GM12878 (cell line): Measurements from ENCODE around the gene B3GNT9. TPM values are rescaled to one million over a fixed set of nuclear protein-coding genes. Genes with fewer than 3 reads are reported as not detected.

Experiments used
- ATAC-seq: fragments of 200-7000 bp; cut with Tn5 transposase; 3 replicates; pipeline ENCODE4 v1.9.1; 2020; ENCODE audit warnings: mild to moderate bottlenecking, moderate library complexity
- BruUV-seq: library from RNA; stranded (reverse); fragments of 400-500 nt; replicated peaks from 2 replicates; lab custom pipeline; 2021; lab: Mats Ljungman, UMichigan
- CTCF ChIA-PET: fragments of 300-600 bp; sonication (Branson Sonifier 250); formaldehyde crosslinking; extraction: SDS; loops from one replicate; lab custom pipeline; 2021; ENCODE audit warnings: inconsistent platforms; lab: Yijun Ruan, JAX
- POLR2A ChIA-PET: fragments of 350-600 bp; formaldehyde crosslinking; extraction: SDS; loops from one replicate; lab custom pipeline; 2021; ENCODE audit warnings: inconsistent platforms; lab: Charles Lee
- RAD21 ChIA-PET: fragments of 300-600 bp; sonication (Branson Sonifier 250); formaldehyde crosslinking; loops from one replicate; lab custom pipeline; 2023; ENCODE audit warnings: antibody characterized with exemption; ENCODE audit not compliant: unreplicated experiment; lab: Charles Lee
- SMC1A ChIA-PET: fragments of 300-600 bp; sonication (Branson Sonifier 250); formaldehyde crosslinking; loops from one replicate; lab custom pipeline; 2023; ENCODE audit not compliant: unreplicated experiment, uncharacterized antibody; lab: Charles Lee
- DNase-seq: peaks from one replicate; pipeline ENCODE4 v3.0.0-alpha.2; 2011; ENCODE audit warnings: low read depth, low spot score
- FAIRE-seq: peaks from 3 replicates; lab custom pipeline; 2011; peaks lifted over from hg19 to GRCh38; lab: Jason Lieb, UNC
- H2AFZ ChIP-seq: 2 replicates; pipeline ENCODE4 v1.6.0; 2011; ENCODE audit warnings: low read depth, low read length, control low read depth; ENCODE audit not compliant: control insufficient read depth
- H3K27ac ChIP-seq: 2 replicates; pipeline ENCODE4 v1.5.1; 2011; ENCODE audit warnings: control low read depth; ENCODE audit not compliant: control insufficient read depth, insufficient read depth
- H3K27me3 ChIP-seq, 2 experiments: replicated peaks in 1 of 2; 2 replicates each; pipeline versions ENCODE4 v1.6.0 to v1.6.1; 2011; ENCODE audit warnings: low read length in 1 of 2; ENCODE audit not compliant: control insufficient read depth in 2 of 2, insufficient read depth in 2 of 2
- H3K36me3 ChIP-seq, 2 experiments: 2 replicates each; pipeline ENCODE4 v1.5.1; 2011; ENCODE audit warnings: low read length in 1 of 2; ENCODE audit not compliant: control insufficient read depth in 2 of 2, insufficient read depth in 2 of 2
- H3K4me1 ChIP-seq: 2 replicates; pipeline ENCODE4 v1.6.1; 2011; ENCODE audit warnings: mild to moderate bottlenecking, low read length, moderate library complexity, mixed read lengths; ENCODE audit not compliant: control insufficient read depth, insufficient read depth
- H3K4me2 ChIP-seq: 2 replicates; pipeline ENCODE4 v1.6.0; 2011; ENCODE audit warnings: control low read depth; ENCODE audit not compliant: control insufficient read depth, insufficient read depth
- H3K4me3 ChIP-seq: fragments of 200-600 bp; sonication (generic); 2 replicates; pipeline ENCODE4 v1.5.1; 2016
- H3K79me2 ChIP-seq: 2 replicates; pipeline ENCODE4 v1.6.0; 2011; ENCODE audit warnings: low read length; ENCODE audit not compliant: control insufficient read depth, insufficient read depth
- H3K9ac ChIP-seq: 2 replicates; pipeline ENCODE4 v1.8.0; 2011; ENCODE audit warnings: low read length, control low read depth, mixed read lengths; ENCODE audit not compliant: control insufficient read depth, insufficient read depth
- H3K9me3 ChIP-seq: replicated peaks from 3 replicates; pipeline ENCODE4 v1.5.1; 2011; ENCODE audit warnings: mild to moderate bottlenecking, low read length; ENCODE audit not compliant: control insufficient read depth, insufficient read depth
- H4K20me1 ChIP-seq: 2 replicates; pipeline ENCODE4 v1.6.0; 2011; ENCODE audit not compliant: control insufficient read depth, insufficient read depth
- ASH2L ChIP-seq: fragments of 300-600, 200-600 bp; sonication (generic); IDR thresholded peaks from 2 replicates; pipeline ENCODE4 v1.6.1; 2017; ENCODE audit warnings: low read depth, mild to moderate bottlenecking, borderline replicate concordance
- ATF7 ChIP-seq: fragments of 450-650 bp; IDR thresholded peaks from 2 replicates; pipeline ENCODE4 v1.6.1; 2016; ENCODE audit warnings: low read depth, mild to moderate bottlenecking
- CHD4 ChIP-seq: fragments of 200-600 bp; sonication (generic); IDR thresholded peaks from 2 replicates; pipeline ENCODE4 v1.6.1; 2016; ENCODE audit warnings: mild to moderate bottlenecking
- CREB1 ChIP-seq: IDR thresholded peaks from 2 replicates; pipeline ENCODE4 v1.6.1; 2012; ENCODE audit warnings: low read depth, mild to moderate bottlenecking, inconsistent platforms
- KLF5 ChIP-seq: fragments of 450-650 bp; IDR thresholded peaks from 2 replicates; pipeline ENCODE4 v1.6.1; 2014; ENCODE audit warnings: mild to moderate bottlenecking; ENCODE audit not compliant: partially characterized antibody
- LARP7 ChIP-seq: fragments of 450-650 bp; IDR thresholded peaks from 2 replicates; pipeline ENCODE4 v1.6.1; 2017; ENCODE audit warnings: mild to moderate bottlenecking
- MTA2 ChIP-seq: fragments of 450-650 bp; IDR thresholded peaks from 2 replicates; pipeline ENCODE4 v1.6.1; 2016; ENCODE audit warnings: low read depth, mild to moderate bottlenecking, moderate library complexity
- RBBP5 ChIP-seq: fragments of 200-600 bp; sonication (generic); conservative IDR thresholded peaks from 2 replicates; pipeline ENCODE4 v1.6.1; 2016
- REST ChIP-seq: IDR thresholded peaks from 2 replicates; pipeline ENCODE4 v1.6.1; 2012; ENCODE audit warnings: mild to moderate bottlenecking, low read depth, low read length
- SREBF2 ChIP-seq: IDR thresholded peaks from 2 replicates; pipeline ENCODE4 v1.6.1; 2012; ENCODE audit warnings: mild to moderate bottlenecking, low read length
- ZNF622 ChIP-seq: fragments of 450-650 bp; IDR thresholded peaks from 2 replicates; pipeline ENCODE4 v1.6.1; 2017; ENCODE audit warnings: mild to moderate bottlenecking, inconsistent platforms
- WGBS: methylation state at CpG from one replicate; pipeline ENCODE4 v1.1.6; 2016; ENCODE audit warnings: low lambda C conversion rate; ENCODE audit not compliant: insufficient replicate concordance, insufficient coverage; ENCODE audit errors: missing lambda C conversion rate; 5-methylcytosine and 5-hydroxymethylcytosine counted together
- in situ Hi-C: fragments of 300-500 bp; cut with MboI; formaldehyde crosslinking; loops from 9 replicates; pipeline ENCODE4 v1.14.3; 2018; ENCODE audit warnings: mixed read lengths
- intact Hi-C: fragments of 100-400 bp; cut with micrococcal nuclease; formaldehyde crosslinking; loops from one replicate; pipeline ENCODE4 v1.14.2; 2022; ENCODE audit not compliant: unreplicated experiment
- polyA plus RNA-seq, 11 experiments: library from polyadenylated mRNA; depleted of rRNA in 4 of 11; unstranded in 6 of 11; stranded (reverse) in 5 of 11; fragments of >200 nt; fragmentation: Nextera tagmentation in 4 of 11; fragmentation: Illumina TruSeq in 1 of 11; extraction: Ambion mirVana in 4 of 11; extraction: Trizol in 1 of 11; gene quantifications; 1 replicate in 1 of 11; 2 replicates in 10 of 11; pipeline versions ENCODE4 v1.2.1 to v1.2.3, GENCODE V29; 2011 to 2016; ENCODE audit warnings: inconsistent platforms in 2 of 11, missing spikeins in 2 of 11, low read depth in 1 of 11
- total RNA-seq, 4 experiments: library from RNA; depleted of rRNA in 3 of 4; stranded (reverse); fragments of >200 nt in 3 of 4; fragmentation: Illumina TruSeq in 1 of 4; extraction: Trizol in 1 of 4; gene quantifications; 2 replicates each; pipeline versions ENCODE4 v1.2.1 to v1.2.3, GENCODE V29; 2013 to 2021
- TF ChIP-seq, protein P1 (sequence below): IDR thresholded peaks from 2 replicates; pipeline ENCODE4 v1.6.1; 2011; ENCODE audit warnings: borderline replicate concordance, low read depth, mild to moderate bottlenecking, moderate library complexity, low read length; ENCODE audit not compliant: insufficient read depth, poor library complexity, severe bottlenecking
- TF ChIP-seq, protein P2 (sequence below): fragments of 450-650 bp; IDR thresholded peaks from 2 replicates; pipeline ENCODE4 v1.6.1; 2014; ENCODE audit warnings: mild to moderate bottlenecking
- TF ChIP-seq, protein P3 (sequence below): fragments of 450-650 bp; IDR thresholded peaks from 2 replicates; pipeline ENCODE4 v1.6.1; 2016; ENCODE audit warnings: mild to moderate bottlenecking

B3GNT9 gene
- total and polyA plus RNA-seq, 10 of the 15 experiments (the other 5 are each of a cell fraction or from before 2014, with no cell fraction given): 0.08 to 5.0 (median 1.9) TPM

DNA sequence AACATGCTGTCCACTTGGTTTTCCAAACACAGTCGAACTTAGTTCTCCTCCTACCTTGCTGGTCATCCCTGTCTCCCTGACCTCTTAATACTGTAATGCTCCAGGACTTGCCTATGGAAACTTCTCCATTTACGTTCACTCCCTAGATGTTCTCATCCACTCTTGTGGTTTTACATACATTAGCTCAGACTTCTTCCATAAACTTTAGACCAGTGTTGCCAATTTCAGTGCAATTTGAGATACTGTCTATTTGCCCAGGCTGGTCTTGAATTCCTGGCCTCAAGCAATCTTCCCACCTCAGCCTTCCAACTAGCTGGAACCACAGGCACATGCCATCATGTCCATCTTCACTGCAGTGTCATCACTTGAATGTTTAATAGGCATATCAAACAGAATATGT, 31.5 kb upstream of the B3GNT9 start:
- in situ Hi-C loops: no loop called here
- no TSS peak for BruUV-seq
- ChIA-PET SMC1A (interaction anchor here (1.0 to 1.2 kb wide), 3 partner anchors 9 to 164 kb away, joined by 3 to 4 read pairs (median 4); partner anchors contain the start of gene B3GNT9), CTCF (interaction anchor here (1.0 to 3.2 kb wide), 7 partner anchors 12 to 223 kb away, joined by 3 to 28 read pairs (median 3); partner anchors contain the start of genes FBXL8, NOL3 and TRADD), RAD21 (interaction anchor here (0.7 to 2.0 kb wide), 6 partner anchors 21 to 164 kb away, joined by 3 to 6 read pairs (median 4); partner anchors contain the start of genes FBXL8 and TRADD), POLR2A (interaction anchor here (0.6 to 1.6 kb wide), 8 partner anchors 8 to 151 kb away, joined by 3 to 5 read pairs (median 3); partner anchors contain the start of gene FHOD1)
- ATAC-seq (no peak), FAIRE-seq (no peak), DNase-seq (no peak)
- Histone ChIP-seq H2AFZ (no peak overlapping the region), H3K4me1 (peaks cover 13% of the 10 kb centered on the region), H3K79me2 (peaks cover 5% of the 10 kb centered on the region), H3K4me2 (peak overlapping the region; percentile 84), H3K36me3 (no peaks in the 10 kb centered on the region), H3K27ac (no peak overlapping the region), H3K9me3 (no peaks in the 10 kb centered on the region), H3K9ac (no peak overlapping the region), H3K4me3 (peak overlapping the region; percentile 76), H3K27me3 (peaks cover 0 to 3% of the 10 kb centered on the region in 2 experiments; a peak in 2 of 4 replicates), H4K20me1 (no peaks in the 10 kb centered on the region; the same call in 1 of the 2 replicates)
- 78% methylated on average over 2 of the region's 2 CpGs for WGBS
- intact Hi-C loops: no loop called here
- no peak for TF ChIP-seq ATF7
- TF ChIP-seq, protein P1, sequence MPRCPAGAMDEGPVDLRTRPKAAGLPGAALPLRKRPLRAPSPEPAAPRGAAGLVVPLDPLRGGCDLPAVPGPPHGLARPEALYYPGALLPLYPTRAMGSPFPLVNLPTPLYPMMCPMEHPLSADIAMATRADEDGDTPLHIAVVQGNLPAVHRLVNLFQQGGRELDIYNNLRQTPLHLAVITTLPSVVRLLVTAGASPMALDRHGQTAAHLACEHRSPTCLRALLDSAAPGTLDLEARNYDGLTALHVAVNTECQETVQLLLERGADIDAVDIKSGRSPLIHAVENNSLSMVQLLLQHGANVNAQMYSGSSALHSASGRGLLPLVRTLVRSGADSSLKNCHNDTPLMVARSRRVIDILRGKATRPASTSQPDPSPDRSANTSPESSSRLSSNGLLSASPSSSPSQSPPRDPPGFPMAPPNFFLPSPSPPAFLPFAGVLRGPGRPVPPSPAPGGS: no peak
- TF ChIP-seq CREB1: no peak
- TF ChIP-seq, protein P2, sequence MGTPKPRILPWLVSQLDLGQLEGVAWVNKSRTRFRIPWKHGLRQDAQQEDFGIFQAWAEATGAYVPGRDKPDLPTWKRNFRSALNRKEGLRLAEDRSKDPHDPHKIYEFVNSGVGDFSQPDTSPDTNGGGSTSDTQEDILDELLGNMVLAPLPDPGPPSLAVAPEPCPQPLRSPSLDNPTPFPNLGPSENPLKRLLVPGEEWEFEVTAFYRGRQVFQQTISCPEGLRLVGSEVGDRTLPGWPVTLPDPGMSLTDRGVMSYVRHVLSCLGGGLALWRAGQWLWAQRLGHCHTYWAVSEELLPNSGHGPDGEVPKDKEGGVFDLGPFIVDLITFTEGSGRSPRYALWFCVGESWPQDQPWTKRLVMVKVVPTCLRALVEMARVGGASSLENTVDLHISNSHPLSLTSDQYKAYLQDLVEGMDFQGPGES: no peak
- no peak for TF ChIP-seq LARP7
- no peak for TF ChIP-seq SREBF2
- no peak for TF ChIP-seq KLF5
- no peak for TF ChIP-seq REST
- TF ChIP-seq MTA2: no peak
- TF ChIP-seq ZNF622: no peak
- TF ChIP-seq, protein P3, sequence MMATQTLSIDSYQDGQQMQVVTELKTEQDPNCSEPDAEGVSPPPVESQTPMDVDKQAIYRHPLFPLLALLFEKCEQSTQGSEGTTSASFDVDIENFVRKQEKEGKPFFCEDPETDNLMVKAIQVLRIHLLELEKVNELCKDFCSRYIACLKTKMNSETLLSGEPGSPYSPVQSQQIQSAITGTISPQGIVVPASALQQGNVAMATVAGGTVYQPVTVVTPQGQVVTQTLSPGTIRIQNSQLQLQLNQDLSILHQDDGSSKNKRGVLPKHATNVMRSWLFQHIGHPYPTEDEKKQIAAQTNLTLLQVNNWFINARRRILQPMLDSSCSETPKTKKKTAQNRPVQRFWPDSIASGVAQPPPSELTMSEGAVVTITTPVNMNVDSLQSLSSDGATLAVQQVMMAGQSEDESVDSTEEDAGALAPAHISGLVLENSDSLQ: no peak
- no peak for TF ChIP-seq ASH2L
- no peak for TF ChIP-seq CHD4
- TF ChIP-seq RBBP5: no peak
